Esophagus (tissue), 2 donors: ENCODE data around the gene NSD1. TPM values are rescaled to one million over a fixed set of nuclear protein-coding genes. Genes with fewer than 3 reads are reported as not detected.
"Not testable (repeated sequence)": the region's sequence is repeated elsewhere in the genome, so short reads cannot be mapped to it uniquely, and the experiment has no call there.

Experiments used
- H3K27ac ChIP-seq, 2 donors: one replicate each; pipeline ENCODE4 v1.5.1; 2013; ENCODE audit warnings: low read depth in 2 of 2, mild to moderate bottlenecking in 2 of 2, inconsistent platforms in 1 of 2, low read length in 1 of 2, moderate library complexity in 1 of 2
- H3K27me3 ChIP-seq, 2 donors: one replicate each; pipeline ENCODE4 v1.6.1; 2013; ENCODE audit warnings: low read length in 2 of 2, control low read depth in 1 of 2, mild to moderate bottlenecking in 1 of 2; ENCODE audit not compliant: insufficient read depth in 2 of 2, control insufficient read depth in 1 of 2
- H3K36me3 ChIP-seq, 2 donors: one replicate each; pipeline ENCODE4 v1.6.1; 2013; ENCODE audit warnings: low read length in 1 of 2; ENCODE audit not compliant: control insufficient read depth in 2 of 2, insufficient read depth in 2 of 2
- H3K4me1 ChIP-seq, 2 donors: one replicate each; pipeline ENCODE4 v1.6.1; 2013; ENCODE audit warnings: low read length in 1 of 2; ENCODE audit not compliant: control insufficient read depth in 2 of 2, insufficient read depth in 2 of 2
- H3K4me3 ChIP-seq, 2 donors: one replicate each; pipeline ENCODE4 v1.5.1; 2013; ENCODE audit warnings: low read length in 2 of 2, mild to moderate bottlenecking in 2 of 2, low read depth in 1 of 2, moderate library complexity in 1 of 2
- H3K9me3 ChIP-seq, 2 donors: one replicate each; pipeline ENCODE4 v1.6.1; 2013; ENCODE audit warnings: mild to moderate bottlenecking in 2 of 2, low read depth in 1 of 2, low read length in 1 of 2, moderate library complexity in 1 of 2; ENCODE audit not compliant: control insufficient read depth in 2 of 2, insufficient read depth in 1 of 2
- WGBS, 2 donors: extraction: QIAGEN DNeasy Blood & Tissue Kit; methylation state at CpG; one replicate each; pipeline ENCODE4 v1.1.7; 2013; 5-methylcytosine and 5-hydroxymethylcytosine counted together
- polyA plus RNA-seq, 2 donors: library from polyadenylated mRNA; stranded (reverse); fragments of 200-250 nt; gene quantifications; one replicate each; pipeline ENCODE4 v1.2.3, GENCODE V29; 2013
- donor health status: healthy with polysubstance abuse.
- donor health status: Bipolar disorder and iron deficiency.

Gene NSD1
- polyA plus RNA-seq, 2 donors: 7.4 to 8.7 TPM

- WGBS, 2 donors: 89 to 91% methylated on average over 21 of the region's 21 CpGs
- Histone ChIP-seq H3K27me3 (no peaks in the 10 kb centered on the region), H3K9me3 (peaks cover 0 to 2% of the 10 kb centered on the region in 2 donors), H3K4me3 (no peak overlapping the region), H3K4me1 (peaks cover 0 to 3% of the 10 kb centered on the region in 2 donors), H3K27ac (no peak overlapping the region), H3K36me3 (peaks cover 32 to 83% of the 10 kb centered on the region in 2 donors)
These were observed 201.5 kb downstream of the NSD1 start for GRCh38 chr5:177334781-177335700.

- Histone ChIP-seq H3K36me3 (peaks cover 32 to 77% of the 10 kb centered on the region in 2 donors), H3K4me1 (peaks cover 0 to 3% of the 10 kb centered on the region in 2 donors), H3K9me3 (peaks cover 0 to 2% of the 10 kb centered on the region in 2 donors), H3K4me3 (no peak overlapping the region), H3K27me3 (no peaks in the 10 kb centered on the region), H3K27ac (no peak overlapping the region)
- WGBS, 2 donors: 90 to 94% methylated on average over 7 of the region's 7 CpGs
These were observed 202.1 kb downstream of the NSD1 start for GRCh38 chr5:177335701-177336065.

GRCh38 chr5:177336112-177336511 is 202.5 kb downstream of the NSD1 start:
- Histone ChIP-seq H3K27me3 (no peaks in the 10 kb centered on the region), H3K4me3 (no peak overlapping the region), H3K4me1 (peaks cover 0 to 3% of the 10 kb centered on the region in 2 donors), H3K9me3 (peaks cover 0 to 2% of the 10 kb centered on the region in 2 donors), H3K27ac (no peak overlapping the region), H3K36me3 (peaks cover 30 to 73% of the 10 kb centered on the region in 2 donors)
- WGBS, 2 donors: 67 to 69% methylated on average over 12 of the region's 12 CpGs

GRCh38 chr5:177336603-177337494 is 203.3 kb downstream of the NSD1 start:
- peaks cover 0 to 2% of the 10 kb centered on the region in 2 donors for H3K9me3 ChIP-seq
- no peak overlapping the region for H3K4me3 ChIP-seq
- no peak overlapping the region for H3K27ac ChIP-seq
- H3K36me3 ChIP-seq: peaks cover 29 to 67% of the 10 kb centered on the region in 2 donors
- H3K4me1 ChIP-seq: peaks cover 0 to 3% of the 10 kb centered on the region in 2 donors
- WGBS, 2 donors: 90 to 92% methylated on average over 28 to 36 of the region's 36 CpGs
- no peaks in the 10 kb centered on the region for H3K27me3 ChIP-seq

GRCh38 chr5:177338251-177339106 is 204.9 kb downstream of the NSD1 start:
- Histone ChIP-seq H3K36me3 (peaks cover 29 to 52% of the 10 kb centered on the region in 2 donors), H3K27ac (peak overlapping the region; percentile 5 to 11)

GRCh38 chr5:177339107-177339638 is 205.6 kb downstream of the NSD1 start:
- 67 to 70% methylated on average over 11 of the region's 11 CpGs for WGBS, 2 donors
- Histone ChIP-seq H3K36me3 (peaks cover 29 to 45% of the 10 kb centered on the region in 2 donors), H3K9me3 (peaks cover 0 to 2% of the 10 kb centered on the region in 2 donors), H3K4me1 (peaks cover 0 to 3% of the 10 kb centered on the region in 2 donors), H3K27ac (peak overlapping the region; percentile 5 to 11), H3K4me3 (no peak overlapping the region), H3K27me3 (no peaks in the 10 kb centered on the region)

More at GRCh38 chr5:177338251-177339106, 204.9 kb downstream of the NSD1 start:
- peaks cover 0 to 2% of the 10 kb centered on the region in 2 donors for H3K9me3 ChIP-seq
- H3K4me3 ChIP-seq: no peak overlapping the region
- no peaks in the 10 kb centered on the region for H3K27me3 ChIP-seq
- 87 to 88% methylated on average over 22 of the region's 22 CpGs for WGBS, 2 donors
- H3K4me1 ChIP-seq: peaks cover 0 to 3% of the 10 kb centered on the region in 2 donors

- 92 to 93% methylated on average over 14 of the region's 14 CpGs for WGBS, 2 donors
- peaks cover 10 to 11% of the 10 kb centered on the region in 2 donors for H3K36me3 ChIP-seq
- not testable (repeated sequence) for H3K9me3 ChIP-seq, H3K4me1 ChIP-seq, H3K4me3 ChIP-seq, H3K27ac ChIP-seq, H3K27me3 ChIP-seq
These were observed 209.4 kb downstream of the NSD1 start for GRCh38 chr5:177343000-177343399.

- Histone ChIP-seq H3K36me3 (peaks cover 5% of the 10 kb centered on the region in 2 donors), H3K4me3 (no peak overlapping the region), H3K4me1 (peaks cover 0 to 5% of the 10 kb centered on the region in 2 donors), H3K9me3 (no peaks in the 10 kb centered on the region), H3K27me3 (no peaks in the 10 kb centered on the region), H3K27ac (no peak overlapping the region)
- 95 to 97% methylated on average over 6 of the region's 6 CpGs for WGBS, 2 donors
These were observed 210.2 kb downstream of the NSD1 start for GRCh38 chr5:177343777-177344176.
